Activated T-helper 1 cell treated with anti-CD3 and anti-CD28 coated beads, Interleukin-12 subunit alpha, Interleukin-12 subunit beta, Interleukin-2, Interleukin-4 antibody, amounts not matched to agents 30 ng/mL and 10 ng/mL and 1 ng/mL, durations not matched to agents 14 hours and 24 hours and 36 hours (primary cell): Measurements from ENCODE around the gene HES6. TPM values are rescaled to one million over a fixed set of nuclear protein-coding genes. Genes with fewer than 3 reads are reported as not detected.
"Not testable (repeated sequence)": the region's sequence is repeated elsewhere in the genome, so short reads cannot be mapped to it uniquely, and the experiment has no call there.

Experiments
- DNase-seq: peaks from one replicate; pipeline ENCODE4 v3.0.0; 2021; ENCODE audit warnings: low spot score
- H3K27ac Mint-ChIP-seq: one replicate; pipeline ENCODE4 v1.8.0; 2021; ENCODE audit warnings: mild to moderate bottlenecking, mixed read lengths
- H3K27me3 Mint-ChIP-seq: one replicate; pipeline ENCODE4 v1.8.0; 2022; ENCODE audit warnings: mild to moderate bottlenecking, moderate library complexity, mixed read lengths; ENCODE audit not compliant: insufficient read depth
- H3K36me3 Mint-ChIP-seq: one replicate; pipeline ENCODE4 v1.8.0; 2021; ENCODE audit warnings: low read depth, mixed read lengths
- H3K4me1 Mint-ChIP-seq: one replicate; pipeline ENCODE4 v1.8.0; 2021; ENCODE audit warnings: low read depth, mixed read lengths
- H3K4me3 Mint-ChIP-seq: one replicate; pipeline ENCODE4 v1.8.0; 2021; ENCODE audit warnings: mild to moderate bottlenecking, moderate library complexity, mixed read lengths
- H3K9me3 Mint-ChIP-seq: one replicate; pipeline ENCODE4 v1.8.0; 2021; ENCODE audit warnings: mixed read lengths
- intact Hi-C: fragments of 100-400 bp; cut with micrococcal nuclease; formaldehyde crosslinking; loops from one replicate; pipeline ENCODE4 v1.15.1; 2024
- total RNA-seq: library from RNA; stranded (reverse); gene quantifications from 2 replicates; pipeline ENCODE4 v1.2.3, GENCODE V29; 2022

The HES6 gene
- total RNA-seq, 1 donor from 2014 or later = 11.2 TPM

- no peaks in the 10 kb centered on the region for H3K9me3 Mint-ChIP-seq
Observed at GRCh38 chr2:238281826-238282480, 42.1 kb upstream of the HES6 start.

GRCh38 chr2:238280083-238280825 lies 40.4 kb upstream of the HES6 start:
- Mint-ChIP-seq H3K27ac (no peak overlapping the region), H3K4me1 (no peaks in the 10 kb centered on the region), H3K4me3 (no peak overlapping the region), H3K27me3 (peaks cover 3% of the 10 kb centered on the region), H3K9me3 (no peaks in the 10 kb centered on the region), H3K36me3 (peaks cover 8% of the 10 kb centered on the region)
- intact Hi-C loops = no loop called here
- no peak for DNase-seq

More at GRCh38 chr2:238281826-238282480, 42.1 kb upstream of the HES6 start:
- H3K4me3 Mint-ChIP-seq = no peak overlapping the region
- H3K27me3 Mint-ChIP-seq = peaks cover 3% of the 10 kb centered on the region
- intact Hi-C loops = no loop called here
- H3K4me1 Mint-ChIP-seq = peaks cover 14% of the 10 kb centered on the region
- H3K36me3 Mint-ChIP-seq = peaks cover 2% of the 10 kb centered on the region
- H3K27ac Mint-ChIP-seq = no peak overlapping the region
- DNase-seq = no peak

DNA sequence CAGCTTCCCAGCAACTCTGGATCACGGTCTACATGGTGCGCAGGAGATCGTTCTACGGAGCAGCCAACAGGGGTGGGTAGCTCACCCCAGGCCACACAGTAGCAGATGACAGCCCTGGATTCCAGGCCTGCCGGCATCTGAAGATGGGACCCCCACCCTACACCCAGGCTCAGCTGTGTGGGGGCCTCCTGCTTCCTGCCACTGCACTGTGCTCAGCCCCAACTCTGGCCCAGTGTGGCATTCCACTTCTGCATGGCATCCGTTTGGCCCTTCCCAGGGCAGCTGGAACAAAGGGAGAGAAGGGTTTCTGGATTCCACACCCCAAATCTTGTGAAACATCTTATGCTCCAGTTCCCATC lies 39.5 kb upstream of the HES6 start:
- H3K4me3 Mint-ChIP-seq = no peak overlapping the region
- DNase-seq = no peak
- peaks cover 12% of the 10 kb centered on the region for H3K36me3 Mint-ChIP-seq
- no peaks in the 10 kb centered on the region for H3K4me1 Mint-ChIP-seq
- no peaks in the 10 kb centered on the region for H3K27me3 Mint-ChIP-seq
- intact Hi-C loops = no loop called here
- no peaks in the 10 kb centered on the region for H3K9me3 Mint-ChIP-seq
- H3K27ac Mint-ChIP-seq = no peak overlapping the region

DNA sequence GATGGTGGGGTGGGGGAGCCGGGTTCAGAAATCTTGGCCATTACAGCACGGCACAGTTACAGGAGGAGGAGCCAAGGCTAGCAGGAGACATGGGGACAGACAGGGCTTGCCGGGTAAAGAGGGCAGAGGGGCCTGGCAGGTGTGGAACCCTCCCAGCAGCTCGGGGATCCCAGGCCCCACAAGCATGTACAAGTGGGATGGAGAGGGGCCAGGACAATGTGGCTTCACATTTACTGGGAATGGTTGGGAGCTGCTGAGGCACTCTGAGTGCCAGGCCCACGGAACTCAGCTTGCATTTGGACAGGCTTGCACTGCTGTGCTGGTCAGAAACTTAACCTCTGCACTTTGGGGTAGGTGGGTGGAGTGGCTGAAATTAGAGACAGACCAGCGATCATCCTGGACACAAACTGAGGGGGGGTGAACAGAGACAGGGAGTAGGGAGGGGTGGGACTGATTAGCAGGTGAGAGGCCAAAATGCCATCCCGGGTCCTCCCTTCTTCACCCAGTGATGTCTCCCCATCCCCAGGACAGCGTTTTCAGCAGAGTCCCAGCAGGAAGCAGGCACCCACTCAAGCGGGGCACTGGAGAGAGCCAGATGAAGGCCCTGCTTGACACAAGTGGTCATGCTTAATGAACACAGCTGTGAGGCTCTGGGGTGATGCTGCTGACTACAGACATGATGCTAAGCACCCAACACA lies 38.9 kb upstream of the HES6 start:
- H3K27ac Mint-ChIP-seq = no peak overlapping the region
- no peak overlapping the region for H3K4me3 Mint-ChIP-seq

DNA sequence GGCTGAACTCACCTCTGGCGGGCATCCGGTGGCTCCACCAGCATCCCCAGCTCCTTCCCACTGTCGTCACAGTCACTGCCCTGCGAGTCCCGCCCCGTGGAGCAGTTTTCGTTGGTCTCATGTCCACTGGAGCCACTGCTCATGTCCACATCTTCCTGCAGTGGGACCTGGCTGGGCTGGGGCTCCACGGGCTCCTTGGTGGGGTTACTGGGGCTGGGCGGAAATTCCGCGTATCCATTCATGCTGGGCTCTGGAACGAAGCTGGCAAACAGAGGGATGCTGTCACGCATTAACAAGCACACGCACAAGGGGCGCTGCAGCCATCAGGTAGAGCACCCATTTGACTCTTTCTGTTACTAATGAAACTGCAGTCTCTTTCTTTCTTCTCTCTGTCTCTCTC lies 37.9 kb upstream of the HES6 start:
- no peaks in the 10 kb centered on the region for H3K27me3 Mint-ChIP-seq
- no peak overlapping the region for H3K4me3 Mint-ChIP-seq
- intact Hi-C loops = no loop called here
- no peak for DNase-seq
- H3K4me1 Mint-ChIP-seq = no peaks in the 10 kb centered on the region
- H3K9me3 Mint-ChIP-seq = no peaks in the 10 kb centered on the region
- peaks cover 15% of the 10 kb centered on the region for H3K36me3 Mint-ChIP-seq
- H3K27ac Mint-ChIP-seq = no peak overlapping the region

More for the DNA sequence above, 38.9 kb upstream of the HES6 start:
- Mint-ChIP-seq H3K4me1 (no peaks in the 10 kb centered on the region), H3K27me3 (no peaks in the 10 kb centered on the region), H3K9me3 (no peaks in the 10 kb centered on the region), H3K36me3 (peaks cover 12% of the 10 kb centered on the region)
- DNase-seq = no peak
- intact Hi-C loops = no loop called here

DNA sequence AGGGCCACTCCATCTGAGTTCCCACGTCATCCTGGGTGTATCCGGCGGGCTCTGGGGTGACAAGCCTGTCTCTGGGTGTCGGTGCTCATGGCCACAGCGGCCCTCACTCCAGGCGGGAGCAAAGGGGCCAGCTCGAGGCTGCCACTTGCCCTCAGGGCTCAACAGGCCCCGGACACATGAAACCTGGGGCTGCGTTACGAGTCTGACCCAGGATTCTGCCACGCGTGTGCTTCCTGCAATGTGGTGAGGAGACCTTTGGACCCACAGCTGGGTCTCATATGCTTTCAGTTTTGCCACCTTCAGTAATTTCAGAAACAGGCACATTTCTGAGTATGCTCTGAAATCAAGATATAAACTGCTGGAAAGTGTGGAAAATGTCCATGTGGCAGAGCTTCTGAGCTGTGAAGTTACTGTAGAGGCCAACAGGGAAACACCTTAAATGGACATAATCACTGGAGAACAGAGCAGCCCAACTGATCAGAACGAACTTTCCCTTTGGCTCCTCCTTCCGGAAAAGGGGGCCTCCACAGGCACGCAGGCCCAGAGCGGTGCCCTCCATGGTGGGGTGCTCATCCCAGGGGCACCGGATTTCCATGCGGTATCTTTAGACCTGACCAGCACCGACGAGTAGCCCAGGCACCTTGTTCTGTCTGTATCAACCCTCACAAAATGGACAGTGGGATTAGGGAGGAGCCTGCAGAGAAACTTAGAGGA lies 34.5 kb upstream of the HES6 start:
- H3K36me3 Mint-ChIP-seq = peaks cover 17% of the 10 kb centered on the region
- no peaks in the 10 kb centered on the region for H3K4me1 Mint-ChIP-seq
- H3K9me3 Mint-ChIP-seq = no peaks in the 10 kb centered on the region
- H3K27ac Mint-ChIP-seq = no peak overlapping the region
- intact Hi-C loops = no loop called here
- H3K27me3 Mint-ChIP-seq = no peaks in the 10 kb centered on the region
- no peak for DNase-seq
- H3K4me3 Mint-ChIP-seq = no peak overlapping the region

DNA sequence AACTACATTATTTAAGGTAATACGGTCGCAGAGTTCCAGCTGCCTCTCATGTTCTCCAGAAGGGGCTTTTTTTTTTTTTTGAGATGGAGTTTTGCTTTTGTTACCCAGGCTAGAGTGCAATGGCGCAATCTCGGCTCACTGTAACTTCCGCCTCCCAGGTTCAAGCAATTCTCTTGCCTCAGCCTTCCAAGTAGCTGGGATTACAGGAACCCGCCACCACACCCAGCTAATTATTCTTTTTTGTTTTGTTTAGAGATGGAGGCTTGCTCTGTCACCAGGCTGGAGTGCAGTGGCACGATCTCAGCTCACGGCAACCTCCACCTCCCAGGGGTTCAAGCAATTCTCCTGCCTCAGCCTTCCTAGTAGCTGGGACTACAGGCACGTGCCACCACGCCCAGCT lies 33.6 kb upstream of the HES6 start:
- DNase-seq, H3K27me3 Mint-ChIP-seq, H3K27ac Mint-ChIP-seq: not testable (repeated sequence)

DNA sequence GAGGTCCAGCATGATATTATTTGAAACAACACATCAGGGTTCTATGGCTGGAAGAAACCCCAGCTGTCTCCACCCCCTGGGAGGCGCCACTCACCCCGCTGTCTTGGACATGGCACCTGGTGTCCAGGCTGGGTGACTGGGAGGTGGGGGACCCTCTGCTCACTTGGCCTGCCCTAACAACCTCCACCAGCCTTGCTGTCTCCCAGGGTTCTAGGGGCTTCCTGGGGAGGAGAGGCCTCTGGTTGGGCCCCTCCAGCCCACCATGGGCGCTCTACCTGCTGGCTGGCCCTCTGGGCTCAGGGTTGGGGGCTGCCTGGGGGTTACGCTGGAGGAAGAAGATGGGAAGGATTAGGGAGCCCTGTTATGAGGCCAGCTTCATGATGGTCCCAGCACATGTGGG lies 32.3 kb upstream of the HES6 start:
- Mint-ChIP-seq H3K4me1 (no peaks in the 10 kb centered on the region), H3K4me3 (no peak overlapping the region), H3K9me3 (no peaks in the 10 kb centered on the region), H3K27ac (no peak overlapping the region), H3K27me3 (no peaks in the 10 kb centered on the region), H3K36me3 (peaks cover 20% of the 10 kb centered on the region)
- no peak for DNase-seq
- intact Hi-C loops = no loop called here

More for the DNA sequence above, 33.6 kb upstream of the HES6 start:
- H3K4me1 Mint-ChIP-seq, intact Hi-C loops, H3K9me3 Mint-ChIP-seq, H3K4me3 Mint-ChIP-seq: not testable (repeated sequence)
- peaks cover 17% of the 10 kb centered on the region for H3K36me3 Mint-ChIP-seq

DNA sequence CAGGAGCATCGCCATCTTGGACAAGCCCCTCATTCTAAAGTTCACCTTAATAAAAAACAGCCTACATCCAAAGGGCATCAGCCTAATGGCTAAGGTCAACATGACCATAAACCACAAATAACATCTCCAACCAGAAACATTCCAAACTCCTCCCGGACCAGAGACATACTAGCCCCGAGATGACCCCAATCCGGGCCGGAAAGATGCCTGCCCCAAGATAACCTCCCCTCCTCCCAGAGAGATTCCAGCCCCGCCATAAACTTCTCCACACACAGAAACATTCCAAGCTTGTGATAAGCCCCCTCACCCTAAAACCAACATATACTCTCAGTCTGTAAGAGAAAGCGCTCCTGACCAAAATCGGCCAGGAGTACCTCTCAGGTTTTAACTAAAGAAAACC lies 31.8 kb upstream of the HES6 start:
- intact Hi-C loops, H3K27me3 Mint-ChIP-seq, H3K4me1 Mint-ChIP-seq, DNase-seq, H3K4me3 Mint-ChIP-seq, H3K27ac Mint-ChIP-seq, H3K9me3 Mint-ChIP-seq: not testable (repeated sequence)
- peaks cover 18% of the 10 kb centered on the region for H3K36me3 Mint-ChIP-seq

GRCh38 chr2:238271061-238271554 lies 31.3 kb upstream of the HES6 start:
- Mint-ChIP-seq H3K27me3 (no peaks in the 10 kb centered on the region), H3K4me3 (no peak overlapping the region), H3K4me1 (no peaks in the 10 kb centered on the region), H3K9me3 (no peaks in the 10 kb centered on the region), H3K27ac (no peak overlapping the region), H3K36me3 (peaks cover 14% of the 10 kb centered on the region)
- intact Hi-C loops = no loop called here
- no peak for DNase-seq

GRCh38 chr2:238270606-238271005 lies 30.8 kb upstream of the HES6 start:
- Mint-ChIP-seq H3K27me3 (no peaks in the 10 kb centered on the region), H3K36me3 (peaks cover 14% of the 10 kb centered on the region), H3K4me3 (no peak overlapping the region), H3K9me3 (no peaks in the 10 kb centered on the region), H3K27ac (no peak overlapping the region), H3K4me1 (no peaks in the 10 kb centered on the region)
- DNase-seq = no peak
- intact Hi-C loops = no loop called here

DNA sequence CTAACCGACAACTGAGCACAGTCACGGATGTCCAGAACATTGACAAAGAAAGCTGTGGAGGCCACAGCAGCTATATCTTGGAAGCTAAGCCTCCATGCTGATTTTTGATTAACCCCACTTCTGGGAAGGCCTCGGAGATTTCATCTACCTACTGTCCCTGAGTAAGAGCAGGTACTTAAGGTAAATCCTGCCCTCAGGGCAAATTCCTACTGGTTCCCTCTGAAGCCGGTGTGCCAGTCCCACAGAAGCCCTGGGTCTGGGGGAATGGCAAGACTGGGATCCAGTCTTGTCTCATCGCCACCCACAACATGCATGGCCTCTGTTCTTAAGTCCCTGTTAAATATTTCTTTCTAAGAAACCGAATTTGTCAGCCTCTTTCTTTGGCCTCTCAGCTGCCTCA lies 29.9 kb upstream of the HES6 start:
- Mint-ChIP-seq H3K27me3 (no peaks in the 10 kb centered on the region), H3K36me3 (peaks cover 10% of the 10 kb centered on the region), H3K4me1 (no peaks in the 10 kb centered on the region), H3K9me3 (no peaks in the 10 kb centered on the region), H3K27ac (no peak overlapping the region), H3K4me3 (no peak overlapping the region)
- DNase-seq = no peak
- intact Hi-C loops = no loop called here
